SK-N-SH (cell line): ENCODE results near the gene NODAL. TPM values are rescaled to one million over a fixed set of nuclear protein-coding genes. Genes with fewer than 3 reads are reported as not detected.
A peak's percentile ranks its signal among the peaks of the same experiment; 100 is the strongest.

Experiments
- CTCF ChIA-PET: fragments of 300-600, 350-600 bp; formaldehyde crosslinking; extraction: SDS; loops from one replicate; lab custom pipeline; 2021; lab: Yijun Ruan, JAX
- POLR2A ChIA-PET: fragments of 350-600 bp; sonication (Branson Sonifier 250); formaldehyde crosslinking; extraction: SDS; loops from one replicate; lab custom pipeline; 2020; ENCODE audit warnings: antibody characterized with exemption, inconsistent platforms; lab: Yijun Ruan, JAX
- DNase-seq: peaks from one replicate; pipeline ENCODE4 v3.0.0; 2012
- H2AFZ ChIP-seq: fragments of 200-600 bp; sonication (generic); 2 replicates; pipeline ENCODE4 v1.8.1; 2016; ENCODE audit warnings: antibody characterized with exemption, mild to moderate bottlenecking, low read depth
- H3F3A ChIP-seq: fragments of 200-600 bp; sonication (generic); replicated peaks from 2 replicates; pipeline ENCODE3; 2016; ENCODE audit warnings: antibody characterized with exemption, mild to moderate bottlenecking; ENCODE audit not compliant: insufficient read depth
- H3K27ac ChIP-seq, 2 experiments: fragments of 200-500 bp in 1 of 2; fragments of 200-600 bp in 1 of 2; sonication (Bioruptor generic) in 1 of 2; sonication (generic), shearing (Covaris generic) in 1 of 2; 2 replicates each; pipeline versions ENCODE4 v1.5.1 to v1.6.1; 2014 to 2016; ENCODE audit warnings: low read depth in 2 of 2, inconsistent platforms in 1 of 2, low read length in 1 of 2, mild to moderate bottlenecking in 1 of 2, mixed read lengths in 1 of 2
- H3K27me3 ChIP-seq: fragments of 200-600 bp; sonication (generic), shearing (Covaris generic); 2 replicates; pipeline ENCODE4 v1.6.1; 2016; ENCODE audit warnings: mixed run types; ENCODE audit not compliant: insufficient read depth
- H3K36me3 ChIP-seq, 2 experiments: fragments of 200-500 bp in 1 of 2; fragments of 200-600 bp in 1 of 2; sonication (Bioruptor generic) in 1 of 2; sonication (generic) in 1 of 2; replicated peaks in 1 of 2; 2 replicates each; pipeline versions ENCODE3 to v1.5.1; 2014 to 2016; ENCODE audit warnings: low read length in 1 of 2, mild to moderate bottlenecking in 1 of 2; ENCODE audit not compliant: insufficient read depth in 2 of 2, control insufficient read depth in 1 of 2
- H3K4me1 ChIP-seq, 2 experiments: fragments of 200-500 bp in 1 of 2; fragments of 200-600 bp in 1 of 2; sonication (Bioruptor generic) in 1 of 2; sonication (generic), shearing (Covaris generic) in 1 of 2; 2 replicates each; pipeline versions ENCODE4 v1.5.1 to v1.6.1; 2014 to 2016; ENCODE audit warnings: low read depth in 1 of 2, low read length in 1 of 2, mixed run types in 1 of 2; ENCODE audit not compliant: insufficient read depth in 2 of 2, control insufficient read depth in 1 of 2
- H3K4me2 ChIP-seq: fragments of 200-600 bp; sonication (generic), shearing (Covaris generic); 2 replicates; pipeline ENCODE4 v1.6.1; 2017; ENCODE audit warnings: mixed run types
- H3K4me3 ChIP-seq, 2 experiments: fragments of 200-500 bp in 1 of 2; fragments of 200-600 bp in 1 of 2; sonication (Bioruptor generic) in 1 of 2; sonication (generic), shearing (Covaris generic) in 1 of 2; 2 replicates each; pipeline versions ENCODE4 v1.5.1 to v1.8.1; 2014 to 2016; ENCODE audit warnings: low read depth in 2 of 2, inconsistent platforms in 1 of 2, low read length in 1 of 2, mild to moderate bottlenecking in 1 of 2, mixed read lengths in 1 of 2, moderate library complexity in 1 of 2
- H3K79me2 ChIP-seq: fragments of 200-600 bp; sonication (generic); 2 replicates; pipeline ENCODE4 v1.8.1; 2017; ENCODE audit warnings: mild to moderate bottlenecking; ENCODE audit not compliant: insufficient read depth
- H3K9ac ChIP-seq: fragments of 200-600 bp; sonication (generic); 2 replicates; pipeline ENCODE4 v1.6.1; 2017; ENCODE audit warnings: mixed run types
- H3K9me2 ChIP-seq: fragments of 200-600 bp; sonication (generic); 2 replicates; pipeline ENCODE4 v1.6.1; 2017; ENCODE audit warnings: mixed run types
- H3K9me3 ChIP-seq: fragments of 200-600 bp; sonication (generic); 2 replicates; pipeline ENCODE4 v1.6.1; 2017; ENCODE audit warnings: mixed run types, mild to moderate bottlenecking, moderate library complexity
- H4K20me1 ChIP-seq: fragments of 200-600 bp; sonication (generic); 2 replicates; pipeline ENCODE4 v1.6.1; 2017; ENCODE audit warnings: mild to moderate bottlenecking, mixed run types; ENCODE audit not compliant: insufficient read depth
- CHD2 ChIP-seq: fragments of 150-350 bp; IDR thresholded peaks from 2 replicates; pipeline ENCODE4 v1.6.1; 2018; ENCODE audit warnings: low read length; ENCODE audit not compliant: partially characterized antibody
- ELF1 ChIP-seq: IDR thresholded peaks from 2 replicates; pipeline ENCODE4 v1.4.0; 2012
- EP300 ChIP-seq, 2 experiments: IDR thresholded peaks; 2 replicates each; pipeline versions ENCODE4 v1.4.0 to v1.6.1; 2012; ENCODE audit warnings: borderline replicate concordance in 1 of 2, low read depth in 1 of 2, low read length in 1 of 2
- FOSL2 ChIP-seq: IDR thresholded peaks from 2 replicates; pipeline ENCODE4 v1.4.0; 2012; ENCODE audit warnings: low read depth, mild to moderate bottlenecking, moderate library complexity, borderline replicate concordance
- GATA2 ChIP-seq: sonication (generic); formaldehyde crosslinking; IDR thresholded peaks from 2 replicates; pipeline ENCODE4 v1.5.0; 2020; ENCODE audit warnings: mild to moderate bottlenecking, missing genetic modification reagents
- MAX ChIP-seq: IDR thresholded peaks from 2 replicates; pipeline ENCODE4 v1.4.0; 2012; ENCODE audit warnings: low read depth
- MXI1 ChIP-seq: IDR thresholded peaks from 2 replicates; pipeline ENCODE4 v1.6.1; 2012; ENCODE audit warnings: mild to moderate bottlenecking, low read depth, low read length, improper control_type of control experiment
- NFIC ChIP-seq: IDR thresholded peaks from 2 replicates; pipeline ENCODE4 v1.4.0; 2012; ENCODE audit warnings: borderline replicate concordance
- NRF1 ChIP-seq: IDR thresholded peaks from 2 replicates; pipeline ENCODE4 v1.6.1; 2012; ENCODE audit warnings: low read depth, mild to moderate bottlenecking, low read length
- PBX3 ChIP-seq: IDR thresholded peaks from 2 replicates; pipeline ENCODE4; 2012
- RAD21 ChIP-seq: IDR thresholded peaks from 2 replicates; pipeline ENCODE4 v1.6.1; 2012; ENCODE audit warnings: mild to moderate bottlenecking, low read length
- RCOR1 ChIP-seq: fragments of 150-350 bp; IDR thresholded peaks from 2 replicates; pipeline ENCODE4 v1.6.1; 2017; ENCODE audit warnings: antibody characterized with exemption, low read length
- RFX5 ChIP-seq: IDR thresholded peaks from 2 replicates; pipeline ENCODE4 v1.6.1; 2012; ENCODE audit warnings: mild to moderate bottlenecking, improper control_type of control experiment, low read length
- TAF1 ChIP-seq: IDR thresholded peaks from 2 replicates; pipeline ENCODE4 v1.6.1; 2012; ENCODE audit warnings: low read depth, mild to moderate bottlenecking, low read length, moderate library complexity, borderline replicate concordance
- TCF12 ChIP-seq: IDR thresholded peaks from 2 replicates; pipeline ENCODE4 v1.4.0; 2012
- YY1 ChIP-seq: IDR thresholded peaks from 2 replicates; pipeline ENCODE4 v1.4.0; 2012; ENCODE audit warnings: low read depth, mild to moderate bottlenecking
- WGBS: methylation state at CpG from one replicate; pipeline ENCODE4 v1.1.6; 2017; ENCODE audit warnings: low lambda C conversion rate; 5-methylcytosine and 5-hydroxymethylcytosine counted together
- polyA plus RNA-seq, 3 experiments: library from polyadenylated mRNA; depleted of rRNA; stranded (reverse); fragments of >200 nt; gene quantifications; 2 replicates each; pipeline ENCODE4 v1.2.3, GENCODE V29; 2012
- TF ChIP-seq, protein P1 (sequence below): IDR thresholded peaks from 2 replicates; pipeline ENCODE4 v1.6.1; 2012; ENCODE audit warnings: mild to moderate bottlenecking, low read depth, low read length, moderate library complexity

NODAL gene
- polyA plus RNA-seq, 1 of the 3 experiments (the other 2 are of a cell fraction) = not detected

DNA sequence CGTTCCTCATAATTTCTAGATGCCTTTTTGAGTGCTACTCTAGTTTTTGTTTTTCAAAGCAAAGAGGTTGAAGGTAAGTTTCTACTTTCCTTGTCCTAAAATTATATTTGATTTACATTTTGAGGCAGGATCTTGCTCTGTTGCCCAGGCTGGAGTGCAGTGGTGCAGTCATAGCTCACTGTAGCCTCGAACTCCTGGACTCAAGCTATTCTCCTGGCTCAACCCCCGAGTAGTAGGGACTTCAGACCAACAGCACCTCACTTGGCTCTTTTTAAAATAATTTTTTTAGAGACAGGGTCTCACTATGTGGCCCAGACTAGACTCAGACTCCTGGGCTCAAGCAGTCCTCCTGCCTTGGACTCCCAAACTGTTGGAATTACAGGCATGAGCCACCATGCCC, 22.8 kb downstream of the NODAL start:
- H3K27me3 ChIP-seq = no peaks in the 10 kb centered on the region
- POLR2A ChIA-PET = no interaction called here
- no peak overlapping the region for H3K4me2 ChIP-seq
- TF ChIP-seq NRF1 (no peak), YY1 (no peak), RAD21 (no peak), TCF12 (no peak), MAX (no peak), TAF1 (no peak), MXI1 (no peak), NFIC (no peak), EP300 (IDR thresholded peaks at IDR 0.05; ENCODE audit: borderline replicate concordance in 1 of 2, low read depth in 1 of 2, low read length in 1 of 2) (no peak), GATA2 (CRISPR knock-in tag) (no peak), RCOR1 (no peak)
- TF ChIP-seq, protein P1, sequence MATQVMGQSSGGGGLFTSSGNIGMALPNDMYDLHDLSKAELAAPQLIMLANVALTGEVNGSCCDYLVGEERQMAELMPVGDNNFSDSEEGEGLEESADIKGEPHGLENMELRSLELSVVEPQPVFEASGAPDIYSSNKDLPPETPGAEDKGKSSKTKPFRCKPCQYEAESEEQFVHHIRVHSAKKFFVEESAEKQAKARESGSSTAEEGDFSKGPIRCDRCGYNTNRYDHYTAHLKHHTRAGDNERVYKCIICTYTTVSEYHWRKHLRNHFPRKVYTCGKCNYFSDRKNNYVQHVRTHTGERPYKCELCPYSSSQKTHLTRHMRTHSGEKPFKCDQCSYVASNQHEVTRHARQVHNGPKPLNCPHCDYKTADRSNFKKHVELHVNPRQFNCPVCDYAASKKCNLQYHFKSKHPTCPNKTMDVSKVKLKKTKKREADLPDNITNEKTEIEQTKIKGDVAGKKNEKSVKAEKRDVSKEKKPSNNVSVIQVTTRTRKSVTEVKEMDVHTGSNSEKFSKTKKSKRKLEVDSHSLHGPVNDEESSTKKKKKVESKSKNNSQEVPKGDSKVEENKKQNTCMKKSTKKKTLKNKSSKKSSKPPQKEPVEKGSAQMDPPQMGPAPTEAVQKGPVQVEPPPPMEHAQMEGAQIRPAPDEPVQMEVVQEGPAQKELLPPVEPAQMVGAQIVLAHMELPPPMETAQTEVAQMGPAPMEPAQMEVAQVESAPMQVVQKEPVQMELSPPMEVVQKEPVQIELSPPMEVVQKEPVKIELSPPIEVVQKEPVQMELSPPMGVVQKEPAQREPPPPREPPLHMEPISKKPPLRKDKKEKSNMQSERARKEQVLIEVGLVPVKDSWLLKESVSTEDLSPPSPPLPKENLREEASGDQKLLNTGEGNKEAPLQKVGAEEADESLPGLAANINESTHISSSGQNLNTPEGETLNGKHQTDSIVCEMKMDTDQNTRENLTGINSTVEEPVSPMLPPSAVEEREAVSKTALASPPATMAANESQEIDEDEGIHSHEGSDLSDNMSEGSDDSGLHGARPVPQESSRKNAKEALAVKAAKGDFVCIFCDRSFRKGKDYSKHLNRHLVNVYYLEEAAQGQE = no peak
- peaks cover 51% of the 10 kb centered on the region for H4K20me1 ChIP-seq
- H3K9ac ChIP-seq = no peak overlapping the region
- no peak overlapping the region for H2AFZ ChIP-seq
- CTCF ChIA-PET = interaction anchor here (1.4 kb wide), 1 partner anchor 14 kb away, joined by 6 read pairs; the partner anchor contains the start of gene EIF4EBP2
- H3K9me3 ChIP-seq = no peaks in the 10 kb centered on the region
- 98% methylated on average over 3 of the region's 3 CpGs for WGBS
- no peaks in the 10 kb centered on the region for H3F3A ChIP-seq
- peaks cover 41% of the 10 kb centered on the region in 2 experiments for H3K36me3 ChIP-seq
- no peak overlapping the region for H3K4me3 ChIP-seq
- DNase-seq = no peak
- peaks cover 52% of the 10 kb centered on the region for H3K79me2 ChIP-seq
- H3K9me2 ChIP-seq = no peaks in the 10 kb centered on the region
- no peak overlapping the region for H3K27ac ChIP-seq
- H3K4me1 ChIP-seq = no peaks in the 10 kb centered on the region

DNA sequence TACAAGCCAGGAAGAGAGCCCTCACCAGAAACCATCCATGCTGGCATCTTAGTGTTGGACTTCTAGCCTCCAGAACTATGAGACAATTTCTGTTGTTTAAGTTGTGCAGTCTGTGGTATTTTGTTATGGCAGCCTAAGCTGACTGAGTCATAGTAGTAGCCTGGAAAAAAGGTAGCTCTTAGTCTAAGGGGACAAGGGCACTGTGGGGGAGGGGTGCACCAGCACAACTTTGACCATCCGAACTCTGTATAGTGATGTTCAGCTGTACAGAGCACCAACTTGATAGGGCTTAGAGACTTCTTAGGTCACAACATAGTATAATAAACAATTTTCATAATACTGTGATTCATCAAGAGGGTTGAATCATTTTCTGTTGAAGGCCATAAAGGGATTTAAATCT, 23.3 kb downstream of the NODAL start:
- DNase-seq = no peak
- POLR2A ChIA-PET = no interaction called here
- 0 out of 2 replicates have a peak overlapping the region, but pooled peaks have one; percentile 27 for H3K4me2 ChIP-seq

More for the DNA sequence above, 23.3 kb downstream of the NODAL start:
- Histone ChIP-seq H3K36me3 (peaks cover 36 to 39% of the 10 kb centered on the region in 2 experiments), H3K79me2 (peaks cover 57% of the 10 kb centered on the region), H3K27ac (peak overlapping the region in 1 of 2 experiments; percentile 18; a peak in 2 of 4 replicates), H3K9me3 (no peaks in the 10 kb centered on the region), H3K4me3 (no peak overlapping the region), H3K9ac (no peak overlapping the region), H3K4me1 (no peaks in the 10 kb centered on the region), H3K27me3 (no peaks in the 10 kb centered on the region), H2AFZ (no peak overlapping the region), H3K9me2 (no peaks in the 10 kb centered on the region), H3F3A (no peaks in the 10 kb centered on the region), H4K20me1 (peaks cover 56% of the 10 kb centered on the region)
- 73% methylated on average over 1 of the region's 1 CpG for WGBS
- TF ChIP-seq ELF1 (no peak), FOSL2 (peak; percentile 3; the same call in 1 of the 2 replicates), PBX3 (no peak), CHD2 (no peak), YY1 (no peak), RFX5 (no peak), EP300 (IDR thresholded peaks at IDR 0.05; ENCODE audit: borderline replicate concordance in 1 of 2, low read depth in 1 of 2, low read length in 1 of 2) (no peak), RAD21 (no peak), NRF1 (no peak)
- CTCF ChIA-PET = interaction anchor here (1.4 kb wide), 1 partner anchor 14 kb away, joined by 6 read pairs; the partner anchor contains the start of gene EIF4EBP2
